ENCODE data around the gene WDFY4. TPM values are rescaled to one million over a fixed set of nuclear protein-coding genes. Genes with fewer than 3 reads are reported as not detected.

The WDFY4 gene
- total and polyA plus RNA-seq, 2 of the 4 experiments (the other 2 are of a cell fraction) = not detected

DNA sequence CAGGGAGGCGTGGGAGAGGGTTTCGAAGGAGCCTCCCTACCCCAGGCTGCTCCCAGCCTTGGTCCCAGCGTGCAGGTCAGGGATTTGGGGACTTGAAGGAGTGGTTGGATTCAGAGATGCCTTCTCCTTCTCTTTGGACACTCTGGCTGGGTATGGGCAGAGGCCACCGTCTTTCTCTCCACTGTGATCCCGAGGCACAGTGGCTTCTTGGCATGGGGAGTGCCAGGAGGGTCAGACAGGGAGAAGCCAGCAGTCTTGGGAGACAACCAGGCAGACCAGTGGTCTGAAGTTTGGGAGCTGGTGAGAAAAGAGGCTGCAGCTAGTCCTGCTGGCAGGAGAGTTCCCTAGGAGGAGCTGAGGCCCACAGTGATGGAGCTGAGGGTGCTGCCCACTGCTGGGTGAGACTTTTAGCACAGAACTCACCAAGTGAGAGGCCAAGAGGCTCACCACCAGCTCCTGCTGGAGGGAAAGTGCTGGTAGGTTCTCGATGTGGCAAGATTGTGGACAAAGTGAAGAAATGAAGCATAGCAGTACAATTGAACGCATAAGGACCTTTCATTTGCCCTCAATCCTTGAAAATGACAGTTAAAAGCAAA is 35.2 kb upstream of the WDFY4 start:
- Histone ChIP-seq H3K9me1 (ENCODE audit: insufficient read depth, low read length) (peaks cover 3% of the 10 kb centered on the region; the same call in 1 of the 2 replicates), H4K20me1 (ENCODE audit: insufficient read depth, low read length) (no peaks in the 10 kb centered on the region), H3K4me2 (ENCODE audit: low read depth, low read length) (no peak overlapping the region), H3K14ac (replicated peaks; ENCODE audit: low read depth, low read length) (no peak overlapping the region), H4K8ac (ENCODE audit: low read depth in 2 of 2, low read length in 2 of 2) (no peak overlapping the region), H3K18ac (ENCODE audit: low read depth, low read length) (no peak overlapping the region), H3K4me1 (ENCODE audit: control insufficient read depth, insufficient read depth, low read length) (no peaks in the 10 kb centered on the region), H2AK9ac (replicated peaks; ENCODE audit: low read depth, low read length, poor library complexity) (no peak overlapping the region), H2BK20ac (ENCODE audit: low read depth, low read length) (no peak overlapping the region), H4K91ac (ENCODE audit: insufficient read depth, low read depth, low read length) (no peak overlapping the region), H3K9me3 (ENCODE audit: control insufficient read depth, insufficient read depth, low read length) (no peaks in the 10 kb centered on the region), H2BK120ac (ENCODE audit: low read depth, low read length) (no peak overlapping the region), H3K36me3 (ENCODE audit: control insufficient read depth, insufficient read depth, low read length) (no peaks in the 10 kb centered on the region), H3K79me1 (ENCODE audit: low read depth in 1 of 2, low read length in 2 of 2) (peaks cover 0 to 4% of the 10 kb centered on the region in 2 experiments; a peak in 1 of 4 replicates), H3K56ac (ENCODE audit: extremely low read depth, insufficient read depth, low read length) (no peak overlapping the region), H4K5ac (ENCODE audit: low read depth, low read length) (no peak overlapping the region), H3K4me3 (ENCODE audit: insufficient read depth, low read depth, low read length) (no peak overlapping the region), H3K27me3 (ENCODE audit: control insufficient read depth, insufficient read depth, low read length) (no peaks in the 10 kb centered on the region), H2BK5ac (ENCODE audit: low read depth, low read length, poor library complexity, severe bottlenecking) (no peak overlapping the region), H3K9ac (ENCODE audit: low read depth, low read length) (no peak overlapping the region), H3K27ac (ENCODE audit: insufficient read depth, low read length) (no peak overlapping the region), H2AK5ac (ENCODE audit: low read depth, low read length) (no peak overlapping the region), H3K23ac (ENCODE audit: low read depth, low read length) (peak overlapping the region; percentile 15; the same call in 1 of the 2 replicates), H3K4ac (ENCODE audit: low read depth, low read length) (no peak overlapping the region), H2BK15ac (ENCODE audit: low read depth, low read length) (no peak overlapping the region), H2AFZ (replicated peaks; ENCODE audit: low read length, poor library complexity) (no peak overlapping the region)
- DNase-seq (no peak), ATAC-seq (ENCODE audit: low read depth) (peak; percentile 48)
- WGBS, 2 experiments (ENCODE audit: extremely low coverage in 2 of 2, insufficient read length in 1 of 2) = 80% methylated on average over 1 of the region's 7 CpGs; no CpG with 5 or more reads in 1 of the 2 experiments
- TF ChIP-seq MAFK (IDR thresholded peaks at IDR 0.05; ENCODE audit: low read depth, low read length) = no peak
- TF ChIP-seq FOS (IDR thresholded peaks at IDR 0.05; ENCODE audit: low read depth, low read length) = no peak
- no peak for TF ChIP-seq SMC3 (IDR thresholded peaks at IDR 0.05; ENCODE audit: low read depth, low read length)
- TF ChIP-seq, protein P1, sequence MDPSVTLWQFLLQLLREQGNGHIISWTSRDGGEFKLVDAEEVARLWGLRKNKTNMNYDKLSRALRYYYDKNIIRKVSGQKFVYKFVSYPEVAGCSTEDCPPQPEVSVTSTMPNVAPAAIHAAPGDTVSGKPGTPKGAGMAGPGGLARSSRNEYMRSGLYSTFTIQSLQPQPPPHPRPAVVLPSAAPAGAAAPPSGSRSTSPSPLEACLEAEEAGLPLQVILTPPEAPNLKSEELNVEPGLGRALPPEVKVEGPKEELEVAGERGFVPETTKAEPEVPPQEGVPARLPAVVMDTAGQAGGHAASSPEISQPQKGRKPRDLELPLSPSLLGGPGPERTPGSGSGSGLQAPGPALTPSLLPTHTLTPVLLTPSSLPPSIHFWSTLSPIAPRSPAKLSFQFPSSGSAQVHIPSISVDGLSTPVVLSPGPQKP (IDR thresholded peaks at IDR 0.05; ENCODE audit: borderline replicate concordance, low read depth, low read length) = no peak
- TF ChIP-seq MXI1 (IDR thresholded peaks at IDR 0.05; ENCODE audit: borderline replicate concordance, low read depth, low read length) = no peak
- no peak for TF ChIP-seq NFE2L2 (IDR thresholded peaks at IDR 0.05; ENCODE audit: low read depth, low read length)
- no peak for TF ChIP-seq RCOR1 (IDR thresholded peaks at IDR 0.05; ENCODE audit: insufficient replicate concordance, low read length)
- TF ChIP-seq MAZ (IDR thresholded peaks at IDR 0.05; ENCODE audit: borderline replicate concordance, low read depth, low read length) = no peak
- no peak for TF ChIP-seq CEBPB (IDR thresholded peaks at IDR 0.05; ENCODE audit: low read depth, low read length)
- TF ChIP-seq RFX5 (IDR thresholded peaks at IDR 0.05; ENCODE audit: low read depth, low read length) = no peak
- TF ChIP-seq POLR2A (IDR thresholded peaks at IDR 0.05; ENCODE audit: low read depth, low read length) = no peak
- TF ChIP-seq, protein P2, sequence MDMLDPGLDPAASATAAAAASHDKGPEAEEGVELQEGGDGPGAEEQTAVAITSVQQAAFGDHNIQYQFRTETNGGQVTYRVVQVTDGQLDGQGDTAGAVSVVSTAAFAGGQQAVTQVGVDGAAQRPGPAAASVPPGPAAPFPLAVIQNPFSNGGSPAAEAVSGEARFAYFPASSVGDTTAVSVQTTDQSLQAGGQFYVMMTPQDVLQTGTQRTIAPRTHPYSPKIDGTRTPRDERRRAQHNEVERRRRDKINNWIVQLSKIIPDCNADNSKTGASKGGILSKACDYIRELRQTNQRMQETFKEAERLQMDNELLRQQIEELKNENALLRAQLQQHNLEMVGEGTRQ (IDR thresholded peaks at IDR 0.05; ENCODE audit: low read depth, low read length) = no peak
- TF ChIP-seq RAD21 (IDR thresholded peaks at IDR 0.05; ENCODE audit: low read length) = no peak
- BruUV-seq (replicated peaks) = no TSS peak
- CTCF ChIA-PET = no interaction called here
- POLR2A ChIA-PET (ENCODE audit: unreplicated experiment) = interaction anchor here (0.6 kb wide), 1 partner anchor 276 kb away, joined by 5 read pairs; no protein-coding TSS in a partner anchor
- in situ Hi-C loops (cut with MboI; ENCODE audit: low sequenced_read_pairs) = no loop called here
- intact Hi-C loops (cut with micrococcal nuclease) = no loop called here
- dilution Hi-C loops (cut with HindIII; ENCODE audit: low sequenced_read_pairs, unreplicated experiment) = no loop called here

Data from IMR-90 (cell line).